Amniotic stem cell (primary cell): ENCODE data around the gene MYOF.
"Not testable (repeated sequence)": the region's sequence is repeated elsewhere in the genome, so short reads cannot be mapped to it uniquely, and the experiment has no call there.

Experiments
- DNase-seq: peaks from one replicate; lab custom pipeline; 2025; lab: John Stamatoyannopoulos, UW

Gene MYOF

DNA sequence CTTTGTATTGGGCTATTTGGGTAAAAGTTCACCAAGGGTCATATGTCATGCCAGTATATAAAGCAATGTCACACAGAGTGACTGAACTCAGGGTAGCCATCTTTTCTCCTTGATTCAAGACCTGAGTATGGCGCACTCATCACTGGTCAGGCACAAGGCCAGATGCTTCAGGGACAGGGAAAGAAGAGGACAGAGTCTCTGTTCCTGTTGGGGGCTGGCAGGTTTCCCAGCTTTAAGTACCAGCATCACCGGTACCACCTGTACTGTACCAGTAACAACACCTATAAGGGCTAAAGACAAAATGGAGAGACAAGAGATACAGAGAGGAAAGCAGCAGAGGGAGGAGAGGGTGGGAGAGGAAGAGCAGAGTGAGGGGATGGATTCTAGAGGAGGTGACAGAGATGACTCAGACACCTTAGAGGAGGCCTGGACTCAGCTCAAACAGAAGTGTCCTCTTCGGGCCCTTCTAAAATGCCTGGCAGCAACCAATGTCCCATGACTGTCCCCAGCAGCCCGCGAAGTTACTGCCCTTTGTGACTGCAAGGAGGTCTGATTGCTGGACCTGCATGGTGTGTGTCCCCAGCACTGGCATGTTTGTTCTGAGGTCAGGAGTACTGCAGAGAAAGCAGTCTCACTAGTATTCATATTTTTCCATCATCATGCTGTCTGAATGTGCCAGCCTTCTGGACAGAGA, 191.3 kb downstream of the MYOF start:
- DNase-seq: no peak

DNA sequence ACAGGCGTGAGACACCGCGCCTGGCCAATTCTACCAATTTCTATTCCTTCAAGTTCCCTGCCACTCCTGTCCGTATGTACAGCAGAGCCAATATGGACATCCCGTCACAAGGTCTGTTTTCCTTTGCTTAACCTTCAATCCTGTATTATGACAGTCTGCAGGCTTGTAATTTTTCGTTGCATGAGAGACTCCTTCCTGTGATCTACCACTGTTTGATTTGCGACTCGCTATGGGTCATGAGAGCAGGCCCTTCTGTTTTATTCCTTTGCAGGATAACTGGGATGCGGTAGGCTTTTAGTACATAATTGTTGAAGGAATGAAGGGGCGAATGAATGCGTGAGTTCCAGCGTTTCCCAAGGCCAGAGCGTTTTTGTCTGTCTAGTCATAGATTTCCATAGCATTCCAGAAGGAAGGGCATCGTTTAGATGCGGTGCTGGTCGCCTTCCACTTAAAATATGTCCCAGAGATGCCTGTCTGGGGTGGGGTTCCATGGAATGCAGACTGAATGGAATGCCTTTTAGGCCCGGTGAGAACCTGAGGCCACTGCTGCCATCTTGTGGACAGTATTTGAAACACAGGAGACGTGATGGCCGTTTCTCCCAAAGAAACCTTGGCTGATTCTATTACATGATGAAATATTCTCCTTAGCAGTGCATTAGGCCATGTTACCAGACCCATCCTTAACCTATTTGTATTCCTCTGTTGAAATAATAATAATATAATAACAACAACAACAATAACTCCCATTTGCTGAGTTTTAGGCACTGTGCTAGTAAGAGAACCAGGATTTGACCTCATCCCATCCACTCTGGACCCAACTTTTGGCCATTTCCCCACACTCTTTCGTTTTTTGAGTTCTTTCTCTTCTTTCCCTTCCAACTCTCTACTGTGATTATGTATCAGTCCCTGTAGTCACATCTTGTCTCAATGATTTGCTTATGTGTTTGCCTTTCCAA, 193.2 kb downstream of the MYOF start:
- DNase-seq: peak; percentile 60

DNA sequence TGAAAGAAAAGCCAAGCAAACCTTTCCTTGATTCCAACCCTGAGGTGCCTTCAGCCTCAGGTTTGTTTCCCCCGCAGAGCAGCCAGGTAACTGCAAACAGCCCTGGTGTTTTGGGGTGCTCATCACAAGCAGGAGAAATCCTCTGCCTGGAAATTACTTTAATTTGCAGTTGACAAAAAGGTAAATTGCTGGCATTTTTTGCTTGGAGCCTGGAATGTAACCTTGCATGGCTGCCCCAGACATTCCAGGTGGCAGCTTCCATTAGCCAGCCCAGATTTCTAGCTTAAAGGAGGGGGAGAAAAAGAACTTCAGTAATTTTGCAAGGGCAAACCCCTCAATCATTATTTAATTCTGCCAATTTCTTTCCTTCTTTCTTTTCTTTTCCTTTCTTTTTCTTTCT, 194.4 kb downstream of the MYOF start:
- no peak for DNase-seq

DNA sequence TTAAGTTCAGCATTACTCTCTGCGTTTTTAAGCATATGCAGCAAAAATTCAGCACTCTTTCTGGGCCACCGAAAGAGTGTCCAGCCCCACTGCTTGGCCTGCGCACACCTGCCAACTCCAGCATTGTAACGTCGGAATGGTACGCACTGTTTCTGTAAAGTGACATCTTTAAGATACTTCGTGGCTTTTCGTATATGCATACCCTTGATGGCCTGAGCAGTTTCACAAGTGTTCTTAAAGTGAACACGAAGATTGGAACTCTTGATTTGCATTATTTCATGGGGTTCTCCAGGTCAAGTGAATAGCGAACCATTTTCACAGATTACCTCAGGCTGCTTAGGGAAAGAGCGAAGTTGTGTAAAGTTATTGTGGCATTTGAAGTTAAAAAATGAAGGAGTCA, 197.9 kb downstream of the MYOF start:
- not testable (repeated sequence) for DNase-seq

DNA sequence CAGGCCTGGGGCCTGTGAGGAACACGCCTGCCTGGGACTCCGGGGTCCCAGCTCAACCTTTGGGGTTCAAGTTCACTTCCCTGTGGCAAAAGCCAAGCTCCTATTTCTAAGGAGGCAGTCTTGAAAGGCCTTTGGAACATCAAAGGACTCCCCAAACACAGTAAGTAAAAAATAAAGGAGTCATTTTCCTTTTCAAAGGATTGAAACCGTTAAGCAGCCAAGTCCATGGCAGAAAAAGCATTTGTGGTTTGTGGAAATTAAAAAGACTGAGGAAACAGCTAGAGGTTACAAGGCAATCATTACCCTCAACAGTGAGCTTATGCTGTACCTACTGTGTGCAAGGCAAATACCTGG, 200.8 kb downstream of the MYOF start:
- no peak for DNase-seq

DNA sequence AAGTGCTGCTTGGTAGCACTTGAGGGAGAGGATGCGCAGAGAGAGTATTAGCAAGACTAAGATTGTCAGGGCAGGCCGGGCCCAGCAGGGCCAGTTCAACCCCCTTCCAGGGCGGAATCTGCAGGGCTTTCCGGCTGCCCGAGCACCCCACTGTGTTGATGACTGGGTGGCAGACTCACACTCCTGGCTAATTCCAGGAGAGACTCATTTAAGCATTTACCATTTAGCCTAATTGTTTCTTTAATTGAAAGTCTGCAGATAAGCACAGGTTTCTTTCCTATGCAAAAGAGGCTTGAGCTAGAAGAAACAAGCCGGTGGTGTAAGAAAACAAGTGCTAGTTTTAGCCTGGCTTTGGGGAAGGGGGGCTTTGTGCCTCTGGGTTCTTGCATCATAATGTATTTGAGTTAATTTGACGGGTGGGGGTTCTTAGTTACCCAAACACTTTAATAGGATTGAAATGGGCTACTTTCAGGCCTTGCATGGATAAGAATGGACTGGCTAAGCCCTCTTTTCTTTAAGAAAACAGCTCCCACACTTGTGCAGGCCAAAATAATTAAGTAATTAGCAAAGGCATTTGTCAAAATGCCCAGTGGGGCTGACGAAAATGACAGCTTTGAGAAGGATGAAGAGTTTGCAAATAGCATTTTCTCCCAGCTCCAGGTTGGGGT, 201.3 kb downstream of the MYOF start:
- DNase-seq: no peak

DNA sequence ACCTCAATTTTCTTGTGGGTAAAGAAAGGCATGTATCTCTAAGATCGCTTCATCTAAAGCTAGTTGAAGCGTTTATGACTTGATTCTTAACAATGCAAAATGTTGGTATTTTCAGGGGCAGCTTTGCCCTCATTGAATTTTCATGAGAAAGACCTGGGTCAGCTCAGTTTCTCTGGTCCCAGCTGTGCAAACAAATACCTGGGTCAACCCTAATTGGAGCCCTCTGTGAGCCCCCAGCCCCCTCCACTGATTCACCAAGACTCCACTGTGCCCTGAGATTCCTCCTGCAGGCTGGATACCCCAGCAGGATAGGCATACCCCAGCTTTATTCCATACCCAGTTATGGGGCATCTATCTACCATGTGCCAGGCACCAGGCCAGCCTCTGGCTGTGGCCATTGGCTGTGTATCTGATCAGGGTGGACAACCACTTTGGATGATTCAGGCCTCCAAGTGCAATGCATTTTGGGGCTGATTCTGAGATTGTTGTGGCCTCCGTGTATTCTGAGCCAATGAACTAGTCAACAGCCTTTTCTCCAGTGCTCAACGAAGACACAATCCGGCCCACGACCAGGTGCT, 201.9 kb downstream of the MYOF start:
- DNase-seq: no peak

DNA sequence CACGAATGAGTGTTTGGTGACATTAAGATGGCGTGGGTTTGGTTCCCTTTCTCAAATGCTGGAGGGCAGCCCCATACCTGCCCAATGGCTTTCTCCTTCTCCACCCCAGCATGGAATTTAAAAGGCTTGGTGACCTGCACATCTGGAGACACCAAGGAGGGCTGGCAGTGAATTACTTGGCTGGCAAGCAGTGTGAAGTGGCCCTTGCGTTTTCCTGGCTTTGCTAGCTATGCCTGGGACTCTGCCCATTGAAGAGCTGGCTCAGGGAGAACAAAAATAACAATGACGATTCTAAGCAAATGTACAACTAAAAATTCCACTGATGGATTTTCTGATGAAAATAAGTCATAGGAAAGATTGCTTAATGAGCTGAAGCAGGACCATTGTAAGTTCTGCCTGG, 204.8 kb downstream of the MYOF start:
- DNase-seq: no peak

DNA sequence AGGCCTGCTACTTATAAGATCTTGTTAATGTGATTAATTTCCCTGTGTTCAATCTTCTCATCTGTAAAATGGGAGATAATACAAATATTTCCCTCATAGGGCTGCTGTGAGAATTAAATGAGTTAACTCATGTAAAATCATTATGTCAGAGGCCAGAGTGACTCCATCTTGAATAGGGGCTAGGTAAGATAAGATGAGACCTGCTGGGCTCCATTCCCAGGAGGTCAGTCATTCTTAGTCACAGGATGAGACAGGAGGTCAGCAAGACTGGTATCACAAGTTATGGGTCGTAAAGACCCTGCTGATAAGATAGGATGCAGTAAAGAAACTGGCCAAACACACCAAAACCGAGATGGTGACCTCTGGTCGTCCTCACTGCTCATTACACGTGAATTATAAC, 207.7 kb downstream of the MYOF start:
- no peak for DNase-seq

DNA sequence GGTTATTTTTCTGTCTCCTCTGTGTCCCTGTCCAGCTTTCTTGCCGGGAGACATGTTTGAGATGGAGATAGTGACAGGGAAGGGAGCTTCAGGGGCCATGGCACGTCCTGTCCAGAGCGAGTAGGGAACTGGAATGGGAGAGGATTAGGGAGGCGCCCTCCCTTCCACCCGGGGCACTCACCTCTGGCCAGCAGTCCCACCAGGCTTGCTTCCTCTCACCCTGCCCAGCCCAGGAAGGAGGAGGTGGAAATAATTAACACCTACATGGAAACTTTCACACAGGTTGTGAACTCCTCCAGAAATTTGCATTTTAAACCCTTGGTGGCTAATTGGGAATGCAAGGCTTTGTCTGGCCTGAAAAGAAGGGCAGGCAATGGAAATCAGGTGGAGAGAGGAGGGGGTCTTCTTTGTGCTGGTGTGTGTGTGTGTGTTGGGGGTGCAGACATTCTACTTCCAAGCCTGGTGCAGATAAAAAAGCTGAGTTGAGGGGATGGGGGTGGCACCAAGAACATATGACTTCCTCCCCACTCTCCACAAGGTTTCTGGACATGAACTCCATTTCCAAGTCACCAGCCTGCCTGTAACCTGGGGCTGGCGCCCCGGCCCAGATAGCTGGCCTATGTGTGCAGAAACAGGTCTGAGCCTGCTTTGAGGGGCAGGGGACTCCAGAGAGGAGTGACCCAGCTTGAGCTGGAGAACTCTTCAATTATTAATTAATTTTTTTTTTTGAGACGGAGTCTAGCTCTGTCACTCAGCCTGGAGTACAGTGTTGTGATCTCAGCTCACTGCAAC, 209.1 kb downstream of the MYOF start:
- DNase-seq: no peak

DNA sequence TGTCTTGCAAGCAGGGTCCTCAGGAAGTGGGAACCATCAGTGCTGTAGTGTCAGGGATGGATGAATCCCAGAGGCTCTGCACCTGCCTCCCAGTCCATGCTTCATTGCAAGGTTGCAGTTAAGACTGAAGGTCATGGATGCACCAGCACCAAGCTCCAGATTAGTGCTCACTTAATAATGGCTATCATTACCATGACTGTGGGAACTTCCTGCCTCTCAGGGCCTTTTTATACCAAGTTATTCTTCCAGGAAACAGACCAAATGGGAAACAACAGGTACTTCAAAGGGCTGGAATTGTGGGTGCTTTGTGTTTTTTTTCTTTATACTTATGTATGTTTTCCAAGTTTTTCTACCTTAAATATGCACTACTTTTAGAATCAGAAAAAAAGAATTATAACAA, 210.8 kb downstream of the MYOF start:
- DNase-seq: no peak

DNA sequence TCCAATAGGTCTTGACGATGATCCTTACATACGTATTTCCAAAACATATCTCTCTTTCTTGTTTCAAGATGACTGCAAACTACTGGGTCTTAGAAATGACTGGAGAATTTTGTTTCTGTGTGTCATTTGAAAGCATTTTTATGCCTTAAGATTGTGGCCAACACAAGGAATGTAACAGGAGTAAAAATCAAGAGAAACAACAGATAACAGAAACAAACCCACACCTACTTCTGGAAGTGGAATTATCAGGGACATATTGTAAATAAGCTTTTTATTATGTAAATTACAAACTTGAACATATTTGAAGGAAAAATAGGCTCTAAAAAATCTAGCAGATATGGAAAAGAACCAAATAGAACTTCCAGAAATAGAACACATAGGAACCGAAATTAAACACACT, 212.9 kb downstream of the MYOF start:
- DNase-seq: no peak

DNA sequence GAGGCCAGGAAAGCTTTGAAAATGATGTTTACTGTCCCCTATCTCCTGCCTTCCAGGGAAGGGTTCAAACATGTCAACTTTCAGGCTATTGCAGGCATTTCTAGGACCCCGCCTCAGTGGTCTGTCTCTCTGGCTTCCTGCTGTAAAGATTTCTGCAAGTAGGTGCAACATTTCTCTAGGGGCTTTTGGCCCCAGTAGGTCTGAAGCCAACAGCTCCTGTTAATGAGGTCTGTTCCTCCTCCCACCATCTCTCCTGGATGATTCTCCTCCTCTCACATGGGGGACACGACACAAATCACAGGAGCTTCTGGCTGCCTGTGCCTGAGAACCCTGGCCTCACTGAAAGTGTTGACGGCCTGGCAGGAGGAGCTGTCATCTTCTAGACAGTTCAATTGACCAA, 214.1 kb downstream of the MYOF start:
- no peak for DNase-seq

DNA sequence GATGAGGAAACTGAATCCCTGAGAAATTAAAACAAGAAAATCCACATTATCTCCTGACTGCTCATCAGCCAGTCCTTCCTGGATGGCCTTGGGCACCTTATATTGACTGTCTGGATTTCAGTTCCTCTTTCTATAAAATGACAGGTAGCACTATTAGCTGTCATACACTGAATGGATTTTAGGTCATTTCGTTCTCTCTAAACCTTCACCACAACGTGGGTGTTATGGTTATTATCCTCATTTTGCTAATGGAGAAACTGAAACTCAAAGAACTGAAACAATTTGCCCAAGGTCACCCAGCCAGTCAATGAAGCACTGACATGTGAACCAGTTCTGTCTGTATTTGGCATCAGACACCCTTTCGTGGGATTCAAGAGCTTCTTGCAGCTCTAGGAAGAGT, 214.6 kb downstream of the MYOF start:
- no peak for DNase-seq

DNA sequence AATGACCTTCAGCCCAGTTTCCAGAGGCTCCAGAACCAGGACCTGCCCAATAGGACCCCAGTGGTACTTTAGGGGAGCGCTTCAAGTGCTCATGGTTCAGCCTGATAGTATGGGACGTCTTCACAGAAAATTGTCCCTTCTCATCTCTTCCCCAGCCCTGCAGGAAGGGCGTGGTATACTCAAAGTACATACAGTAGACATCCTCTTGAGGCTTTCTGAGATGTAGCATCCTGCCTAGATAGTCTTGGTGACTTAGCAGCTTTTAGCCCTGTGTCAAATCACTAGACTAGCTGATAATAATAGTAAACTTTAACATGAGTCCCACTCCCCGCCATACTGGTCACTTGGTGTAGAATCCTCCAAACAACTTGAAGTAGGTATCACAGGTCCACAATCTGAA, 215.3 kb downstream of the MYOF start:
- no peak for DNase-seq

DNA sequence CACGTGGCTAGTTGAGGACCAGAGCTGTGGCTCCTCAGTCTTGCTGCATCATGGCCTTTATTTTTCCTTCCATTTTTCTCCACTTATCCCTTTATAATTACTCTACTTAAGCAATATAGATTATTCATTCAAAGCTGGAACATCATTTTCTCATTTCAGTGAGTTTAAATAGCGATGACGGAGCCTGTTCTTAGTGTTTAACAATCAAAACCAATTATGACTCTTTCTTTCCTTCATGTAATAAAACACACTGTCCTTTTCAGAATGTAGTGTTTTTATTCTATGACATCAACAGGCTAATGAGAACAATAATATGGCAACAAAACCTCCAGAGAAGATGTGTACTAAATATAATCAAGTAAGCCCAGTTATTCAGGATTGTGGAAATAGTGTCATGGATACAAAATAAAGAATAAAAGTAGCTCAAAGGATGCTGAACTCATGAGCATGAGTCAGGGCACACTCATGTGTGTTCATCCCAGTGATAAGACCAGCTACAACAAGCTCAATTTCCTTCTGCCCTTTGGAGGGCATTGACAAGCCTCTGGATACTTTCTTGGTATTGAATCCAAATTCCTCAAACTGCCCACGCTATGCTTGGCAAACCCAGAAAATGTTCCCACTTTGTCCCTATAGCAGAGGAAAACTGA, 220.0 kb downstream of the MYOF start:
- DNase-seq: no peak

DNA sequence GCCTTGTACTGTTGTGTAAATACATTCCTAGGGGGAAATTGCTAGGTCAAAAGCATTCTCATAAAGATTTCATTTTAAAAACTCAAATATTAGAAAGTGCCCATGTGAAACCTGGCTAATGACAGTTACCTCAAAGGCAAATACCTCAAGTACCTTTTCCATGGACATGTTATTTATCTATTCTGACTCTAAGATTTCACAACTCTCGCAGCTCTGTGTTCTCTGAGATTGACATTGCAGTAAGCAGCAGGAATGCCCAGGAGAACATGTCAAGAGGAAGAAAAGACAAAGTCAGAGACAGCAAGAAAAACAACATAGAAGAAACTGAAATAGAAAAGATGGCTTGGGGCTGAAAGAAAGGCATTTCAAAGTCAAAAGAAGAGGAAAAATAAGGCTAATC, 221.0 kb downstream of the MYOF start:
- no peak for DNase-seq

DNA sequence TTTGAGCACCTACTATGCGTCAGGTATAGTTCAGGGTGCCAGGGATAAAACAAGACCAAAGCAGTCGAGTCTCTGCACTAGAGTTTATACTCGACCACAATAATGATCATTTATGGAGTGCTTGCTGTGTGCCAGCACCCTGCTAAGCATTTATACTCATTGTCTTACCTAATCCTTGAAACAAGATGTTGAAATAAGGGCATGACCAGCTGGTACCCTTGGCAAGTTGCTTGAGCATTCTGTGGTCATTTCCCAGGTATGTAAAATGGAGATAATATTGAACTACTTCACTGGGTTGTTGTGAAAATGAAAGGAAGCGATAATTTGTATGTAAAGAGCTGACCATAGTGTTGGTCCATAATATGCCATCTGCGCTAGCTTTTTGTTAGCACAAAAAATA, 223.0 kb downstream of the MYOF start:
- no peak for DNase-seq
